HepG2 (cell line): ENCODE measurements around the gene CRADD. TPM values are rescaled to one million over a fixed set of nuclear protein-coding genes. Genes with fewer than 3 reads are reported as not detected.

Experiments used
- BCL6 ChIP-seq: IDR thresholded peaks from 2 replicates; pipeline ENCODE4 v1.6.1; 2016; ENCODE audit warnings: missing genetic modification reagents, missing compliant biosample characterization
- HNF4A ChIP-seq: sonication (generic); formaldehyde crosslinking; IDR thresholded peaks from 2 replicates; pipeline ENCODE4 v1.4.0; 2020; ENCODE audit warnings: missing genetic modification reagents
- SATB2 ChIP-seq: sonication (generic); formaldehyde crosslinking; IDR thresholded peaks from 2 replicates; pipeline ENCODE4 v1.5.0; 2020; ENCODE audit warnings: missing genetic modification reagents
- TCF7 ChIP-seq: sonication (generic); IDR thresholded peaks from 2 replicates; pipeline ENCODE4 v1.6.1; 2016; ENCODE audit warnings: antibody characterized with exemption, low read depth
- TOE1 ChIP-seq: sonication (generic); formaldehyde crosslinking; IDR thresholded peaks from 2 replicates; pipeline ENCODE4 v1.4.0; 2020; ENCODE audit warnings: mild to moderate bottlenecking, missing genetic modification reagents
- TP53 ChIP-seq: sonication (generic); formaldehyde crosslinking; conservative IDR thresholded peaks from 2 replicates; pipeline ENCODE4 v1.4.0; 2020; ENCODE audit warnings: missing genetic modification reagents
- ZBTB42 ChIP-seq: sonication (generic); formaldehyde crosslinking; IDR thresholded peaks from 2 replicates; pipeline ENCODE4 v1.5.0; 2020; ENCODE audit warnings: mild to moderate bottlenecking, missing genetic modification reagents
- ZNF264 ChIP-seq: sonication (generic); formaldehyde crosslinking; IDR thresholded peaks from 2 replicates; pipeline ENCODE4 v1.4.0; 2020; ENCODE audit warnings: missing genetic modification reagents
- ZNF33A ChIP-seq: sonication (generic); formaldehyde crosslinking; IDR thresholded peaks from 2 replicates; pipeline ENCODE4 v1.5.1; 2020; ENCODE audit warnings: missing genetic modification reagents, mild to moderate bottlenecking, moderate library complexity, borderline replicate concordance
- ZSCAN29 ChIP-seq: sonication (generic); formaldehyde crosslinking; conservative IDR thresholded peaks from 2 replicates; pipeline ENCODE4 v1.4.0; 2020; ENCODE audit warnings: mild to moderate bottlenecking, missing genetic modification reagents
- polyA plus RNA-seq, 8 experiments: library from polyadenylated mRNA; depleted of rRNA in 3 of 8; stranded (reverse) in 7 of 8; unstranded in 1 of 8; fragments of >200 nt; fragmentation: Illumina TruSeq in 4 of 8; extraction: Trizol in 4 of 8; gene quantifications; 2 replicates each; pipeline versions ENCODE4 v1.2.1 to v1.2.3, GENCODE V29; 2011 to 2016; ENCODE audit warnings: low read depth in 4 of 8, missing spikeins in 1 of 8, mixed read lengths in 1 of 8; ENCODE audit not compliant: insufficient read depth in 1 of 8
- total RNA-seq, 5 experiments: library from RNA; depleted of rRNA; stranded (reverse); fragments of >200 nt; fragmentation: Illumina TruSeq; extraction: Trizol; gene quantifications; 2 replicates each; pipeline ENCODE4 v1.2.3, GENCODE V29; 2016; ENCODE audit warnings: low read depth in 1 of 5
- TF ChIP-seq, protein P1 (sequence below), 2 experiments: sonication (generic) in 1 of 2; formaldehyde crosslinking in 1 of 2; IDR thresholded peaks; 2 replicates each; pipeline versions ENCODE4 v1.6.1 to v1.9.0; 2014 to 2022; ENCODE audit warnings: antibody characterized with exemption in 1 of 2, borderline replicate concordance in 1 of 2, inconsistent platforms in 1 of 2, low read depth in 1 of 2, missing genetic modification reagents in 1 of 2
- TF ChIP-seq, protein P2 (sequence below): sonication (generic); IDR thresholded peaks from 2 replicates; pipeline ENCODE4 v1.6.1; 2016; ENCODE audit warnings: low read depth, borderline replicate concordance
- TF ChIP-seq, protein P3 (sequence below): sonication (generic); formaldehyde crosslinking; IDR thresholded peaks from 2 replicates; pipeline ENCODE4 v1.4.0; 2020; ENCODE audit warnings: missing genetic modification reagents, borderline replicate concordance
- TF ChIP-seq, protein P4 (sequence below): IDR thresholded peaks from 2 replicates; pipeline ENCODE4 v1.6.1; 2018; ENCODE audit warnings: missing genetic modification reagents, mild to moderate bottlenecking, missing compliant biosample characterization
- TF ChIP-seq, protein P5 (sequence below): sonication (generic); formaldehyde crosslinking; IDR thresholded peaks from 2 replicates; pipeline ENCODE4 v1.5.0; 2020; ENCODE audit warnings: missing genetic modification reagents, mild to moderate bottlenecking, borderline replicate concordance

The CRADD gene
- total and polyA plus RNA-seq, 2 of the 13 experiments (the other 11 are each of a cell fraction or from before 2014, with no cell fraction given): 12.4 to 18.8 TPM

DNA sequence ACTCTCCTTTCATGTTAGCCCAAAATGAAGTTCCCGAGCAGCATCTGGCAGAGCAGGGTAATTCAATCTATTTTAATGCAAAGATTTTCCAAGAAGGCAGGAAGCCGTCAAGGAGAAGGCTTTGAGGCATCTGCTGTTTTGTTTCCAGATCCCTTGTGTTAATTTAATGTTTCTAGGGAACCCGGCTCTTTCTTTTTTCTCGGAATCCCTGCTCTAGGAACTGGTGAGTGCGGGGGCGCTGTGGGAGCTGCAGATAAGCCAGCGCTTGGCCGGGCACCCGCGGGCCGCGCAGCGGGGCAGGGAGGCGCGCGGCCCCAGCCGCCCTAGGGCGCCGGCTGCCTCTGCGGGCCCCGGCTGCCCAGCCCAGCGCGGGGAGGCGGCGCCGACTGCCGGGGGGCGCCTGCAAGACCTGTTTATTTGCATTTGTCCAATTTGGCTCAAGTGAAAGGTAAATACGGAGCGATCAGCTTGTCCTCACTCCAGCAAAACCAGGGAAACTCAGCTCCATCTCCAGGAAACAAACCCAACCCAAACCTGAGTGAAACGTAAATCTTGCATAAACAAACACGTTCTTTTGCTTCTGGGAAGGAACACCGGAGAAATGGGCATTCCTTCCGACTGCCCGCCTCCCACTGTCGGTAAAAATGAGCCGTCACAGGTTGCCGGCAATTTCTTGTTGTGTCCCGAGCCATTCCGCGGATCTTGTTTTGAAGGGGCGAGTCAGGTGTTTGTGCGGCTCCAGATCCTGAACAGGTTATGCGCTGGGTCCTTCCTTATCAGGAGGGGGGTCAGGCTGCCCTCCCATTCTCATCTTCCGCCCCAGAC lies 65.1 kb downstream of the CRADD start (continued):
- TF ChIP-seq, protein P1, sequence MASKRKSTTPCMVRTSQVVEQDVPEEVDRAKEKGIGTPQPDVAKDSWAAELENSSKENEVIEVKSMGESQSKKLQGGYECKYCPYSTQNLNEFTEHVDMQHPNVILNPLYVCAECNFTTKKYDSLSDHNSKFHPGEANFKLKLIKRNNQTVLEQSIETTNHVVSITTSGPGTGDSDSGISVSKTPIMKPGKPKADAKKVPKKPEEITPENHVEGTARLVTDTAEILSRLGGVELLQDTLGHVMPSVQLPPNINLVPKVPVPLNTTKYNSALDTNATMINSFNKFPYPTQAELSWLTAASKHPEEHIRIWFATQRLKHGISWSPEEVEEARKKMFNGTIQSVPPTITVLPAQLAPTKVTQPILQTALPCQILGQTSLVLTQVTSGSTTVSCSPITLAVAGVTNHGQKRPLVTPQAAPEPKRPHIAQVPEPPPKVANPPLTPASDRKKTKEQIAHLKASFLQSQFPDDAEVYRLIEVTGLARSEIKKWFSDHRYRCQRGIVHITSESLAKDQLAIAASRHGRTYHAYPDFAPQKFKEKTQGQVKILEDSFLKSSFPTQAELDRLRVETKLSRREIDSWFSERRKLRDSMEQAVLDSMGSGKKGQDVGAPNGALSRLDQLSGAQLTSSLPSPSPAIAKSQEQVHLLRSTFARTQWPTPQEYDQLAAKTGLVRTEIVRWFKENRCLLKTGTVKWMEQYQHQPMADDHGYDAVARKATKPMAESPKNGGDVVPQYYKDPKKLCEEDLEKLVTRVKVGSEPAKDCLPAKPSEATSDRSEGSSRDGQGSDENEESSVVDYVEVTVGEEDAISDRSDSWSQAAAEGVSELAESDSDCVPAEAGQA (IDR thresholded peaks at IDR 0.05; ENCODE audit: low read depth): no peak
- TF ChIP-seq, protein P1 (CRISPR knock-in tag; IDR thresholded peaks at IDR 0.05; ENCODE audit: borderline replicate concordance): 0 out of 2 replicates have a peak, but pooled peaks have one; percentile 5
- TF ChIP-seq TP53 (CRISPR knock-in tag): no peak
- TF ChIP-seq ZSCAN29 (CRISPR knock-in tag): no peak
- no peak for TF ChIP-seq ZNF33A (CRISPR knock-in tag)
- no peak for TF ChIP-seq HNF4A (CRISPR knock-in tag)
- TF ChIP-seq ZBTB42 (CRISPR knock-in tag): no peak
- no peak for TF ChIP-seq TOE1
- TF ChIP-seq SATB2: no peak
- TF ChIP-seq, protein P2, sequence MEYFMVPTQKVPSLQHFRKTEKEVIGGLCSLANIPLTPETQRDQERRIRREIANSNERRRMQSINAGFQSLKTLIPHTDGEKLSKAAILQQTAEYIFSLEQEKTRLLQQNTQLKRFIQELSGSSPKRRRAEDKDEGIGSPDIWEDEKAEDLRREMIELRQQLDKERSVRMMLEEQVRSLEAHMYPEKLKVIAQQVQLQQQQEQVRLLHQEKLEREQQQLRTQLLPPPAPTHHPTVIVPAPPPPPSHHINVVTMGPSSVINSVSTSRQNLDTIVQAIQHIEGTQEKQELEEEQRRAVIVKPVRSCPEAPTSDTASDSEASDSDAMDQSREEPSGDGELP: no peak
- TF ChIP-seq, protein P3, sequence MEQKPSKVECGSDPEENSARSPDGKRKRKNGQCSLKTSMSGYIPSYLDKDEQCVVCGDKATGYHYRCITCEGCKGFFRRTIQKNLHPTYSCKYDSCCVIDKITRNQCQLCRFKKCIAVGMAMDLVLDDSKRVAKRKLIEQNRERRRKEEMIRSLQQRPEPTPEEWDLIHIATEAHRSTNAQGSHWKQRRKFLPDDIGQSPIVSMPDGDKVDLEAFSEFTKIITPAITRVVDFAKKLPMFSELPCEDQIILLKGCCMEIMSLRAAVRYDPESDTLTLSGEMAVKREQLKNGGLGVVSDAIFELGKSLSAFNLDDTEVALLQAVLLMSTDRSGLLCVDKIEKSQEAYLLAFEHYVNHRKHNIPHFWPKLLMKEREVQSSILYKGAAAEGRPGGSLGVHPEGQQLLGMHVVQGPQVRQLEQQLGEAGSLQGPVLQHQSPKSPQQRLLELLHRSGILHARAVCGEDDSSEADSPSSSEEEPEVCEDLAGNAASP (CRISPR knock-in tag): no peak
- TF ChIP-seq, protein P4, sequence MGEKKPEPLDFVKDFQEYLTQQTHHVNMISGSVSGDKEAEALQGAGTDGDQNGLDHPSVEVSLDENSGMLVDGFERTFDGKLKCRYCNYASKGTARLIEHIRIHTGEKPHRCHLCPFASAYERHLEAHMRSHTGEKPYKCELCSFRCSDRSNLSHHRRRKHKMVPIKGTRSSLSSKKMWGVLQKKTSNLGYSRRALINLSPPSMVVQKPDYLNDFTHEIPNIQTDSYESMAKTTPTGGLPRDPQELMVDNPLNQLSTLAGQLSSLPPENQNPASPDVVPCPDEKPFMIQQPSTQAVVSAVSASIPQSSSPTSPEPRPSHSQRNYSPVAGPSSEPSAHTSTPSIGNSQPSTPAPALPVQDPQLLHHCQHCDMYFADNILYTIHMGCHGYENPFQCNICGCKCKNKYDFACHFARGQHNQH: 0 out of 2 replicates have a peak, but pooled peaks have one; percentile 29
- TF ChIP-seq, protein P5, sequence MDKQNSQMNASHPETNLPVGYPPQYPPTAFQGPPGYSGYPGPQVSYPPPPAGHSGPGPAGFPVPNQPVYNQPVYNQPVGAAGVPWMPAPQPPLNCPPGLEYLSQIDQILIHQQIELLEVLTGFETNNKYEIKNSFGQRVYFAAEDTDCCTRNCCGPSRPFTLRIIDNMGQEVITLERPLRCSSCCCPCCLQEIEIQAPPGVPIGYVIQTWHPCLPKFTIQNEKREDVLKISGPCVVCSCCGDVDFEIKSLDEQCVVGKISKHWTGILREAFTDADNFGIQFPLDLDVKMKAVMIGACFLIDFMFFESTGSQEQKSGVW (CRISPR knock-in tag): no peak
- peak; percentile 74 for TF ChIP-seq BCL6 (CRISPR knock-in tag)
- no peak for TF ChIP-seq ZNF264 (CRISPR knock-in tag)
- no peak for TF ChIP-seq TCF7
